ENCODE measurements around the gene NFIA.

Gene NFIA

DNA sequence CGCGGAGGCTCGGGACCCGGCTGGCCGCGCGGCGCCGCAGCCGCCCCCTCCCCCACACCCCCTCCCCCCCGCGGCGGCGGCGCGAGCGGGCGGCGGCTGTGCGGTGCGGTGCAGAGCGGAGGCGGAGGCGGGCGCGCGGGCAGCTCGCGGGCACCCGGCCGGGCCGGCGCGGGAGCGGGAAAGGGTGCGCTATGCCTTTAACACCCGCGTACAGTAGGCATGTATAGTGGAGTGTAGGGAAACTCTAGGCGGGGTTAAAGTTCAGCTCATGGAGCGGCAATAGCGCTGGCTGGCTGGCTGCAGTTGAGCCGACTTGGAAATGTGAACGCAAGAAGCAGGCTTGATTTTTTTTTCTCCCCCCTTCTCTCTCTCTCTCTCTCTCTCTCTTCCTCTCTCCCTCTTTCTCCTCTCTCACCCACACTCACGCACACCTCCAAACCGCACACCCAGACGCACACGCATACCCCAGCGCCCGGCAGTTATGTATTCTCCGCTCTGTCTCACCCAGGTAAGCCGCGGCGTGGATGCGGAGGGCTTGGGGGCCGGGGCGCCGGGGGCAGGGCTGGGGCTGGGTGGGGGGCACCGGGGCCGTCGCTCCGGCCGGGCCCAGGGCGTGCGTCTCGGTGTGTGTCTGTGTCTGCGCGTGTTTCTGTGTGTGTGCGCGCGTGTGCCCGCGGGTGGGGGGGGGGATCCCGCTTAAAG is at the start of gene NFIA:
Gene NFIA (plus strand): TSS at position 251 of the 702 bp plus-strand sequence.
- DNase-seq (ENCODE audit: extremely low read depth, low read depth) = no peak
- TF ChIP-seq, protein P1, sequence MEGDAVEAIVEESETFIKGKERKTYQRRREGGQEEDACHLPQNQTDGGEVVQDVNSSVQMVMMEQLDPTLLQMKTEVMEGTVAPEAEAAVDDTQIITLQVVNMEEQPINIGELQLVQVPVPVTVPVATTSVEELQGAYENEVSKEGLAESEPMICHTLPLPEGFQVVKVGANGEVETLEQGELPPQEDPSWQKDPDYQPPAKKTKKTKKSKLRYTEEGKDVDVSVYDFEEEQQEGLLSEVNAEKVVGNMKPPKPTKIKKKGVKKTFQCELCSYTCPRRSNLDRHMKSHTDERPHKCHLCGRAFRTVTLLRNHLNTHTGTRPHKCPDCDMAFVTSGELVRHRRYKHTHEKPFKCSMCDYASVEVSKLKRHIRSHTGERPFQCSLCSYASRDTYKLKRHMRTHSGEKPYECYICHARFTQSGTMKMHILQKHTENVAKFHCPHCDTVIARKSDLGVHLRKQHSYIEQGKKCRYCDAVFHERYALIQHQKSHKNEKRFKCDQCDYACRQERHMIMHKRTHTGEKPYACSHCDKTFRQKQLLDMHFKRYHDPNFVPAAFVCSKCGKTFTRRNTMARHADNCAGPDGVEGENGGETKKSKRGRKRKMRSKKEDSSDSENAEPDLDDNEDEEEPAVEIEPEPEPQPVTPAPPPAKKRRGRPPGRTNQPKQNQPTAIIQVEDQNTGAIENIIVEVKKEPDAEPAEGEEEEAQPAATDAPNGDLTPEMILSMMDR (IDR thresholded peaks at IDR 0.05; ENCODE audit: low read depth, low read length) = no peak

DNA sequence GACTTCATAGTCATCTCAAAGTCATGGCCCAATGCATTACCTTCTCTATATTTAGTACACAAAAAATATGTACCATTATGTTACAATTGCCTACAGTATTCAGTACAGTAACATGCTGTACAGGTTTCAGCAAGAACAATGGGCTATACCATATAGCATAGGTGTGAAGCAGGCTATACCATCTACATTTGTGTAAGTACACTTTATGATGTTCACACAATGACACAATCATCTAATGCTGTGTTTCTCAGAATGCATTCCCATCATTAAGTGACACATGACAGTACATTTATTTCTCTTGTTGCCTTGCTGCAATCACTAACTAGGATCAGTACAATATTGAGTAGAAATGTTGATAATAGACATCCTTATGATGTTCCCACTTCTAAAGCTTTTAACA is 46.5 kb upstream of the NFIA start:
- TF ChIP-seq, protein P1 (IDR thresholded peaks at IDR 0.05; ENCODE audit: low read depth, low read length) = no peak
- DNase-seq (ENCODE audit: extremely low read depth, low read depth) = no peak

DNA sequence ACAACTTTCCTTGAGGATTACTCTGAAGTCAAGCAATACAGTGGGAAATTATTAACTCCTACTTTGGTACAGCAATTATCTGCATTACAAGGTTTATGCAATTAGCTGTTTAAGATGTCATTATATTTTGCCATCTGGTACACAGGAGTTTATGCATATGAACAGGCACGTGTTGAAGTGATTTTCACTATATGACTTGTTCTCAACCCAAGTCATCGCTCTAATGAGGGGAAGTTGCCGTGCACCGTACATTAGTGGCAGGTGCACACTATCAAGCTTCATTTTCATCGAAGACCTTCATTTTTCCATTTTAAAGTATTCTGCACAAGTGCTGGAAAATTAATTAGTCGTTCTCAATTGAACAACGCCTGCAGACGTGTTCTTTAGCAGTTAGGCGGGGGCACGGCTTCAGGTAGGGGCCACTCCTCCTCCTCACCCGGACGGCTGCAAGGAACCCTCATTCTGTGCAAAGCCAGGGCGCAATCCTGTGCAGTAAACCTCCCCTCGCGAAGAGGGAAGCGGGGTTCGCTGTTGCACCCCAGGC is 39.8 kb upstream of the NFIA start:
- TF ChIP-seq, protein P1 (IDR thresholded peaks at IDR 0.05; ENCODE audit: low read depth, low read length) = no peak
- DNase-seq (ENCODE audit: extremely low read depth, low read depth) = no peak

DNA sequence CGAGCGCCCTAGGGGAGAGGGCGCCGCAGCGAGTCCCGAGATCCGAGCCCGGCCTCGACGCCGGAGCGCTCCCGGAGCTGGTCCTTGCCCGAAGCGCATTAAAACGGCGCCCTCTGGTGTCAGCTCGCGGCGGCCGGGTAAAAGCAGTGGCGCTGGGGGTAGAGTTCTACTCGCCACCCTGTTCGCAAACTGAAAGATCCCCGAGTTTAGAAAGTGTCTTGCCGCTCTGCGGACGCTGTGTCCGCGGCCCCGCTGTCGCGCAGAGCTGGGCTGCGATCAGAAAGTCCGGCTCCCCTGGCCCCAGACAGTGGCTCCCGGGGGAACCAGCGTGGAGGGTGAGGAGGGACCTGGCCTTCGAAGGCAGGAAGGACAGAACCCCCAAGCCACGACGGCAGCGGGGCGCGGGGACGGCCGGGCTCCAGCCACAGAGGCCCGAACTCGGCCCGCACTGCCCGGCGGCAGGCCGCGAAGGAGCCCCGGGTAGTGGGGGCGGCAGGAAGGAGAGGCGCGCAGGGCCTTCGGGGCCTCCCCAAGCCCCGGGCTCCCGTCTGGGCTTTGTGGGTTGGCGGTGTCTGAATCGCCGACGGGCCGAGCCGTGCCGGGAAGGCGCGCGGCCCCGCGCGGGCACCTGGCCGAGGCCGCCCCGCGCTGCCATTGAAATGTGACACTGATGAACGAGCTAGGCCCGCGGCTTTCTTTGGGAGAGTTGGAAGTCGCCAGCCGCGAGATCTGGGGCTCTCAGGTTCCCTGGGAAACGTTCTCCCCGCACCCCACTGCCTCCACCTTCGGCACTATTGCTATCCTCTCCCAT is 39.1 kb upstream of the NFIA start:
- TF ChIP-seq, protein P1 (IDR thresholded peaks at IDR 0.05; ENCODE audit: low read depth, low read length) = peak; percentile 90
- peak; percentile 36 for DNase-seq (ENCODE audit: extremely low read depth, low read depth)

DNA sequence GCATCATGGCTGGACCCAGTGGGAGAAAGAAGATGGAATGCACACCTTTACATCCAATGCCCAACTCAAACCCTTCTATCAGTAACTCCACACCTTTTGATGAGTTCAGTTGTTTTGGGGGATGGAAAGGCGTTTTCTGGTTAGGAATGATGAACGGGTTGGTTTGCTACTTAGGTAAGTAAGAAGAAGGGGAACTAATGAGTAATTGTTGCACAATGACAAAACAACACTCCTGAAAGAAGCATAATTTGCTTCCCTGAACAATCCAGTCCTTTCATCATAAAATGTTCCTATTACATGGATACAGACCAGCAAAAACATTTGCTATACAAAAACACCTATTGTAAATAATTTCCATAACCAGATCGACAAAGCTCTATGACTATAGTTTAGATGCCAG is 35.9 kb upstream of the NFIA start:
- TF ChIP-seq, protein P1 (IDR thresholded peaks at IDR 0.05; ENCODE audit: low read depth, low read length) = no peak
- no peak for DNase-seq (ENCODE audit: extremely low read depth, low read depth)

DNA sequence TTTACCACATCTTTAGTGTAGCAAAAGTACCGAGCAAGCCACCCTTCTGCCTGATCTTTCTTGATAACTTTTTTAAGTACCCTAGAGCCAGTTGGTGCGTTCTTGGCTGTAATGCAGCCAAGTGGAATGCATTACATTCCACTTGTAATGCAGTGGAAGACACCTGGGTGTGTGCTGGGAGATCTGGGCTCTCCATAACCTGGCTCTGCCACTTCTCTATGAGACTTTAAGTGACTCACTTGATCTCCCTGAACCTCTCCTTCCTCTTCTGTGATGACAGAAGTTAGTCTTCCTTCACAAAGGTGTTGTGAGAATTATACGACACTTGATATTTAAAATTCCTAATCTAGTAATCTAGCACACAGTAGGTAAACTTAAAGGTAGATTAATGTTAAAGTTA is 35.3 kb upstream of the NFIA start:
- TF ChIP-seq, protein P1 (IDR thresholded peaks at IDR 0.05; ENCODE audit: low read depth, low read length) = no peak
- no peak for DNase-seq (ENCODE audit: extremely low read depth, low read depth)

Data from AG09319 (cell line).